ENCODE measurements around the gene IQSEC3.

Gene IQSEC3

DNA sequence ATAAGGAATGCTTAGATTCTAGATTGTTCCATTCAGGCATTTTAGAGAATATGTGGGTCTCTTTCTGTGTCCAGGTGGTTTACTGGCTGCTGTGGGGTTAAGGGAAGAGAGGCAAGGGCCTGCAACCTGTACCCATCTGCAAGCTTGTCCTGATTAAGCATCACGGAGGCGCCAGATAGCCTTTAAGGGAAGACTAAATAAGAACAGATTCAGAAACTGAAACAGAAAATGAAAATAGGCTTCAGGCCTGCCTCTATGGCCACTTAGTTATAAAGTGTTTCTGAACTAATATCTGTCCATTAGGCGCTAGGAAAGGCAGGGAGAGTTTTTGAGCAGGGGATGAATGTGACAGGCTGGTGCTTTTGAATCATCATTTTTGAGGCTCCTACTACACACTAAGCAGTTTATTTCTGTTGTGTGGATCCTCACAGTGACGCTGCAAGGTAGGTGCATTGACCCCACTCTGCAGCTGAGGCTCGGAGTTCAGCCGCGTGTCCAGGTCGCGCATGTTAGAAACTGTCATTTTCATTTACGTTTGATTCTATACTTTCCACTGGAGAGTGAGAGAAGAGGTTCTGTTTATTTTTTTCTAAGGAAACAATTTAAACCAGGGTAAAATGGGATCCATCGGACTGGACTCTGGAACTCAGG lies 100.0 kb downstream of the IQSEC3 start:
- no peak for DNase-seq

DNA sequence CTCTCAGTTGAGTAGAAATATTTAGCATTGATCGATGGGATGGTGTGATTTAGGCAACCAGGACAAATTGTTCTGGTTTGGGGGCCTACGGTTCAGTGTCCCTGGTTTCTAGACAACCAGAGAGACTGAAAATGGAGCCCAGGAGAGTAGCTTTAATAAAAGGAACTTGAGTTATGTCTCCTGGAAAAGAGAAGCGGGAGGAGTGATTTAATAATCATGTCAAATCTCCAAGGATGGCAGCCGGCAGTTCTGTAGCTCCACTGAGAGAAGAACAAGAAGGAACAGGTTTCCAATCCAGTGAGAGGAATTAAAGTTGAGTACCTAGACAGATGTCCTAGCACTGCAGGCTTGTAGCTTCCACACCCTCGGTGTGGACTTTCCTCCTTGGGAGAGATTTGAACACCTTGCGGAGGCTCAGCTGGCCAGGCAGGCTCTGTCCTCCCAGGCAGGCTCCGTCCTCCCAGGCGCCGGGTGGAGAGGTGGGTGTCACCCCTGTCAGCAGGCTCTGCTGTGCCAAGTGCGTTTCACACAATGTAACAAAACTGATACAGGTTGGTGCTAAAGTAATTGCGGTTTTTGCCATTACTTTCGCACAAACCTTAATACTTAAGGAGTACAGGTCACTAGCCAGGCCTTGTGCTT lies 101.5 kb downstream of the IQSEC3 start:
- DNase-seq: no peak

DNA sequence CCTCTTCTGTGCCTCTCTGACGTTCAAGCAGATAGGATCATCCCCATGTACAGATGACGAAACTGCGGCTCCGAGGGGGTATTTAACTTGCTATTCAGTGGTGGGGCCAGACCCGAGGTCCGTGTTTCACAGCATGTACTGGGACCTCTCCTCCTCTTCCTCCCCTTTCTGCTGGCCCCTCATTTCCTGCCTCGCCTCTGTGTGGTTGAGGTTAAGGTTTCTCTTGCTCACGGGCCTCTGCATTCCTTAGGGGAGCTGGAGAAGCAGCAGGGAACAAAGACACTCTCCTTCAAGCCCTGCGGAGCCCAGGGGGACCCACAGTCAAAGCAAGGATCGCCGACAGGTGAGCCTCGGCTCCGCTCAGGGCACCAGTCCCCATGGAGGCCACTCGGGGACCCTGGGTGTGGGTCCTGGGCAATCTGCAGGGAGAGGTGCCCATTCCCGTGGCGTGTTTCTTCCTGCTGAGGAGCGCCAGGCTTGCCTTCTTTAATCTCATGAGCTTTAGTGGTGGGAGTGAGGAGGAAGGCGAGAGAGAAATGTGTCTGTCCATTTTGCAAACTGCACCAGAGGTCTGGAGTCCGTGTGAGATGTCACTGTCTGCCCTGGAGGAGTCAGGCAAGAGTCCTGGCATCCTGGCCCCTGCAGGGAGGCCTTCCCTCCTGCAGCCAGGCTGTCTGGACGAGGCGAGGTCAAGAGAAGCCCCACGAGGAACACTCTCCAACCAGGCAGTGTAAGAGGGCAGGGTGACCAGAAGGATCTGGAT lies 102.4 kb downstream of the IQSEC3 start:
- DNase-seq: no peak

DNA sequence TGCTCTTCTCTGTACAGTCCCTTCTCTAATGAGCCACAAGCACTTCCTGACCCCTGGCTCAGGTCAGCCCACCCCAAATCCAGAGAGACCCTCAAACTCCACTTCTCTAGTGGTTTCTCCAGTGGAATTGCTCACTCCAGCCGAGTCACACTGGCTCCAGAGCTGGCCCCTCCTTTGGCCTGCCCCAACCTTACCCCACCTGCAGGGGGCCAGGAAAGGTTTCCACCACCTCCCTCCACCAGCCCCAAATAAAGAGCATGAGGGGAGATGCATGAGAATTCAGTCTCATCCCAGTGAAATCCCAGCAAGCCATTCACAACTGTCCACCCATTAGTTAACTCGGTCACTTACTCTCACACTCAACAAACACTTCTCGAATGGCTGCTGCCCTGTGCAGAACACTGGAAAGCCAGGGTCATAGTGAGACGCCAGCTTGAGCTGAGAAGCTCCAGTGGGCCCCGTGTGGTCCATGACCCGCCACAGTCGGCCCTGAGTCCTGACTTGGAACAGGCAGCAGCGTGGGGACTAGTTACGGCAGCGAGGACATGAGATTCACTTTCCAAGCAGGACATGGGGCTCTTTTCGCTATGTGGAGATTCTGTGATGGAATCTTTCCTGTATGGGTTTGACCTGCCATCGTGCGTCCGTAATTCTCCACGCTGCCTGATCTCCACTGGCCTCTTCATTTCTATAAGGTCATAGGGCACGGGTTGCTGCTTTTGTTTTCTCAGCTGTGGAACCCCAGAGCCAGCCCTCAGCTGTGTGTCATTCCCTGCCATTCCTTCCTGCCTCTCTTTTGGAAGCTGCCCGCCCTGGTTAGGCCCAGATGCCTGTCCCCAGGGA lies 103.2 kb downstream of the IQSEC3 start:
- DNase-seq: no peak

DNA sequence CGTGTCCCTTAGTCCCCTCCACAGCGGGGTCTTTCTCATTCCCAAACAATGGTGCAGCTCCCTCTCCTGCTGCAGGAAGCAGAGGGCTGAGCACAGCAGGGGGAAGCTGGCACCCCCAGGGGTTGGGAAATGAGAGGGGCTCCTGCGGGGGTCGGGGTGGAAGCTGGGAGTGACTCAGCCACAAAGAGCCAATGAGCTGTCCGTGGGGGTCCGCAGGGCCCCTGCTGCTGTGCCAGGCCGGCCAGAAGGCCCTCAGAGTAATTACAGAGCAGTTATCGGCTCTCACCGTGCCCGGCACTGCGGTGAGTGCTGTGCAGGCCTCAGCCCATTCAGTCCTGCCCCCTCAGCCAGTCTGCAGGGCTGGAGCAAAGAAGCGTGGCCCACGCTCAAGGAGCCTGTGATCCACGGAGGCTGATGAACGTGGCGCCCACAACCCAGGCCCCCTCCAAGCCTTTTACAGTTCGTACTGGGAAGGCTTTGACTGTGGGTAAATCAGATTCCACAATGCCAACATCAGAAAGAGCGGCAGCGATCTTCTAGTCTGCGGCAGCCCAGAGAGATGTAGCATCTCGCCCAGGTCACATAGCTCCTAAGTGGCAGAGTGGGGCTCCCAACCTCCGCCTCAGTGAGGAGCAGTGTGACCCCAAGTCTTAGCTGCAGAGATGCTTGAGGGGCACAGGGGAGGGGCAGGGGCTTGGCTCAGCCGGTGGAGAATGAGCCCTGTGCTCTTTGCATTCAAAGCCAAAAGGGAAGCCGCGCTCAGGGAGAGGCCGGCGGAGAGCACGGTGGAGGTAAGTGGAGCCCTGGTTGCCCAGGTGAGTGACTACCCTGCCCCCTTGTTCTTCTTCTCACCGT lies 104.0 kb downstream of the IQSEC3 start:
- DNase-seq: no peak

DNA sequence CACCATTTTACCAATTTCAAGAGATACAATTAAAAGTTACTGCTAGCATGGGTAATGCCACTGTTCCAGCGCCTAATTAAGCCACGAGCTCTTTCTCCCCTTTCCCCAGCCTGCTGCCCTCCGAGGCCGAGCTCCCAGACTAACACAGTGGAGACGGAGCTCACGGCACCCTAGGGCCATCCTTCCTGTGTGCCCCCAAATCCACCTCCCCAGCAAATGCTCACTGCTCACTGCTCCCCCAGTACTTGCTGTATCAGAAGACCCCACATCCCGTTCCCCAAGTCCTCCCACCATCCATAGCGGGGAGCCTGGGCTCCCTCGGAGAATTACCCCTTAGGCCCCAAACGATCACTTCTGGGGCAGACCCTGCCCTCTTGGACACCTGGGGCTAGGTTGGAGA lies 104.7 kb downstream of the IQSEC3 start:
- DNase-seq: no peak

DNA sequence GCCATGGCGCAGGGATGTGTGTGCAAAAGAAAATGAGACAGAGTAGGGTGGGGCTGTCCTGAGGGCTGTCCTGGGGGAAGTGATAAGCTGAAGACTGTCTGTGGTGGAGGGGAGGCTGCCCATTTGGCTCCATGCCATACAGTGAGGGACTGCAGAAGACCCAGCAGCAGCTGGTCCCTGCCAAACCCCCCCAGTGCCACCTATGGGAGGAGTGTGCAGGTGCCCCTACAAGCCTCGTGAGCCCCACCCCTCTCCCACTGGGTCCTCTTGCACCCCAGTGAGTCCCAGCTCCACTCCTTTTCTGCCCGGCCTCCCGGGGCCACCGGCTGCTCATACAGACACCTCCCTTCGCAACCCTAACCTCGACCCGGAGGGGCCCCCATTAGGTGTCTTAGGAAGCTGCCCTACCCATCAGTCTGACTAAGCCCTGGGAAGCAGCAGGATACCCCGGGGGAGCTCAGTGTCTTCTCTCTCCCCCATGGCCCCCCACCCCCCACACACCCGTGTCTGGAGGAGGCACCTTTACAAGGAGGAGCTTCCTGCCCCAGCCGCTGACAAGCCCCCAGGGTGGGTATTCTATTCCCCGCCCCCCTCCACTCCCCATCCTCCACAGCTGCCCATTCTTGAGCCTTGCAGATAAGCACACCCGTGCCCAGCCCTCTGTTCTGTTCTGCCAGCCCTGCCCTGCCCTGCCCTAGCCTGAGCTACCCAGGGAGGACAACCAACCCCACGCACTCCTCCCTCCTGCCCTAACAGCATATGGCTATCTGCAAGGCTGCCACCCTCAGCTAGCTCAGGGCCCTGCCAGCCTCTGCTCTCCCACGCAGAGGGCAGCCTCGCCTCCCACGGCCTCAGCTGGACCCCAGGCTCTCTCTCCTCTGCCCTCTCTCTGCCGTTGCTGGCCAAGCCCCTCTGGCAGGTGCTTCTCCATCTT lies 105.4 kb downstream of the IQSEC3 start:
- no peak for DNase-seq

DNA sequence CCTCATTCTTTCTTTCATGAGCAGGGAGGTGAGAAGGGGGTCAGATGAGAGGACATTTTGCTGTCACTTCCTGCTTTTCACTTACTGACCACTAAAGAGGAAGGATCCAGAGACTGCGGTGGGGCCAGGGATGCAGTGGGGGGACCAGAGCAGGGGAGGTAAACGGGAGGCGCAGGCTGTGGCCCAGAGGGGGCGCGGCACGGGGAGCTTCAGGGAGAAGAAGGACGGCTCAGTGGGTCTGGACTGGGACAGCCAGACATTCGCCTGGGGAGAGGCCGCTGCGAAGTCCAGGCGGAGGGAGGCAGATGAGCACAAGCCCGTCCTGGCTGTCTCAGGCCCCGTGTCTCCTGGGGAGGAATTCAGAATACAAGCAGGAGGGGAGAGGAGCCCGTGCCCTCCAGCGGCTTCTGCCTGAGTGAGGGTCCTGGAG lies 106.2 kb downstream of the IQSEC3 start:
- DNase-seq: no peak

DNA sequence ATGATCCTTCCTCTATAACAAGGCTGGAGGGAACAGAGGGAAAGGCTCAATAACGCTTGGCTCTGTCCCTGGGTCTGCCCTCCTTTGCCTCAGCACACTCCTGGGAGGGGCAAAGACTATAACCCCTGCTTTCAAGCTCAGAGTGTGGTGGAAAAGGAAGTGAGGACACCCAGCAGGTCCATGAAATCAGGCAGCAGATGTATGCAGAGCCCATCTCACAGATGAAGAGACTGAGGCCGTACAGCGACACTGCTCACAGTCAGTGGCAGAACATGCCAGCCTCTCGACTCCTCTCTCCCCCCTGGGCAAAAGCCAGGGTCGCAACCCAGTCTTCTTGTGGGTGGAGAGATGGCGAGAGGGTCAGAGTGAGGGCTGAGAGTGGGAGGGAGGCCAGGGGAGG lies 107.6 kb downstream of the IQSEC3 start:
- DNase-seq: no peak

DNA sequence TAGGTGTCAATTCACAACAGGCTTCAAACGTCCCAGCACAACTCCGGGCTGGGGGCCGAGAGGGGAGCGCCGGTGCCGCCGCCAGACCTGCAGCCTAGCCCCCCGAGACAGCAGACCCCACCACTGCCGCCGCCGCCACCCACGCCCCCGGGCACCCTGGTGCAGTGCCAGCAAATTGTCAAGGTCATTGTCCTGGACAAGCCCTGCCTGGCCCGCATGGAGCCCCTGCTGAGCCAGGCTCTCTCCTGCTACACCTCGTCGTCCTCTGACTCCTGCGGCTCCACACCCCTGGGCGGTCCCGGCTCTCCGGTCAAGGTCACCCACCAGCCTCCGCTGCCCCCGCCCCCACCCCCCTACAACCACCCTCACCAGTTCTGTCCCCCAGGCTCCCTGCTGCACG lies 108.0 kb downstream of the IQSEC3 start:
- no peak for DNase-seq

DNA sequence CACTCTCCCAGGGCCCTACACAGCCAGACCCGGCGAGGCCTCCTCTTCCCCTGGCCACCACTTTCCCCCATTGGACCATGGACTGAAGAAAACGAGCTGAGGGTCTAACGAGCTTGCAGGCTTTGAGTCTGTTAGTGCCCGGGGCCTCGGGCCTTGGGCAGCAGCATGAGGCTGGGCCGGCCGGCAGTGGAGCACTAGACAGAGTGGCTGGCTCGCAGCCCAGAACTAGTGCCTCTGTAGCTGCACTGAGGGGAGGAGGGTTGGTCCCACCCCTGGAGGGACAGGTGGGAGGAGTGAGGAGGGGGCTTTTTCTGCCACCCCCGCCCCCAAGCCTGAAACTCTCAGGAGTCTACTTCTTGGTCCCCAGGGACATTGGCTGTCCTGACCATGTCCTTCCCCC lies 108.7 kb downstream of the IQSEC3 start:
- no peak for DNase-seq

DNA sequence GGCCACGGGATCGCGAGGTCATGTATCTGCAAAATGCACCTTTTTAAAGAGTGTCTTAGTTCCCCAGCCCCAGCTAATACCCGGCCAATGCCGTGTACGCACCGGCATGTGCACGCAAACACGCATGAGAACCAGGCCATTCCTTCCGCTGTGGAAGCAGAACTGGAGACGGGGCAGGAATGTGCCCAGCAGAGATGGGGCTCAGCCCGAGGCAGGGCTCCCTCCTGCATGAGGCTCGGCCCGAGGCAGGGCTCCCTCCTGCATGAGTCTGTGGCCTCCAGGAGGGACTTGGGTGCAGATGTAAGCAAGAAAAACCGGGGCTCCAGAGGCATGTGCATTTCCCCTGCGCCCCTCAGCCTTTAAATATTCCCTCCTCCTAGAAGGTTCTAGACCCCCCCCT lies 109.2 kb downstream of the IQSEC3 start:
- DNase-seq: no peak

DNA sequence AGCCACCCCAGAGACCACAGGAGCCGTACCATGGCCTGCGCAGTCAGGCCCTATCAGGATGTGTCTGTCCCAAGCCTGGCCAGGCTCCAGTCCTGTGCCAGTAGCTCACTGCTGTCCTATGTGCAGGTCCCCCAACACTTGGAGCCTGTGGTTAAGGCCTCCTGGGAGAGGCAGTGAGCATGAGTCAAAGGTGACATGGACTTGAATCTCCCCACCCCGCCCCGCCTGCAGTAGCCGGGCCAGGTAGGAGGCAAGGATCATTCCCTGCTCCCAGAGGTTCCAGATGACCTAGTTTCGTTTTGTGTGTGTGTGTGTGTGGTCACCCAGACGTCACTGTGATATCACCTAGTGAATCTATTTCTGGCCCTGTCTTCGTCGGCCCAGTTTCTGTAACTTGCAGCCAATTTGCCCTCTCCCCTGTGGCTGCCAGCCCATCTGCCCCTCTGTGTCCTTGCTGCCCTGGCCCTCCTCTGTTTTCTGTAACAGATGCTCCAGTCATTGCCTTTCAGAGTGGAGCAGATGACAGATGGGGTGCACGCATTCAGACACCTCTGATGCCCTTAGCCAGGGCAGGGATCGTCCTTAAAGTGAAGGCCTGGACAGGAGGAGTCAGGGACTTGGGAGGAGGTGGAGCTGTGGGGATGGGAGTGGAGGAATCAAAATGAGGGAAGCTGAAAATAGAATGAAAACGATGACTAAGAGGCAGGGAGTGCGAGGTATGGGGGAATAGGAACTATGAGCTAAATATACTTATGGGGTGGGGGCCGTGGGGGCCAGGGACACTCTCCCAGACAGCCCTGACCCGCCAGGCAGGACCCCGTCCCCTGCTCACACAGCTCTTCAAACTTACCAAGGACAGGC lies 110.0 kb downstream of the IQSEC3 start:
- no peak for DNase-seq

DNA sequence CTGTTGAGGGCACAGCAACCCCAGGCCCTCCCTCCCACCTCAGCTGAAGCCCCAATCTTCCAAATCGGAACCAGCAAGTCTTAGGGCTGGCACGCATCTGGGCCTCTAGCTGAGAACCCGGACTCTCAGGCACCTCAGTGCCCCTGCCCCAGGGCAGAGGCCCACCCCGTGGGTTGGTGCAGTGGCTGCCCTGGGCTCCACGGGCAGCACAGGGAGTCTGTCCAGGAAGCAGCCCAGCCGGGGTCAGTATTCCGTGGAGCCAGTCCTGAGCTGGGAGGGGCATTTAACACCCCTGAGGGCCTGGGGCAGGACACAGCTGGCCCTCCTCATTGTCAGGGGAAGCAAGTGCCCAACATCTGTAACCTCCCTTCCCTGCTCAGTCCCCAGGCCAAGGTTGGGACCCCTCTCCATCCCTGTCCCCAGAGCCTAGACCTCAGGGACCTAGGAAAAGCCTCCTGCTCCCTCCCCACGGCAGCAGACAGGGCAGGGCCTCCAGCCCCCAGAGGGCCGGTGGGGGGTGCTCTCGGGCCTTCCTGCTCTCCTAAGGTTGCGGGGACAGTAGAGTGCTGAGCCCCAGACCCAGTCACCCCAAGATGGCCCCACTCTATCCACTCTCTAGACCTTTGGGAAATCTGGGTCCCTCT lies 110.9 kb downstream of the IQSEC3 start:
- no peak for DNase-seq

DNA sequence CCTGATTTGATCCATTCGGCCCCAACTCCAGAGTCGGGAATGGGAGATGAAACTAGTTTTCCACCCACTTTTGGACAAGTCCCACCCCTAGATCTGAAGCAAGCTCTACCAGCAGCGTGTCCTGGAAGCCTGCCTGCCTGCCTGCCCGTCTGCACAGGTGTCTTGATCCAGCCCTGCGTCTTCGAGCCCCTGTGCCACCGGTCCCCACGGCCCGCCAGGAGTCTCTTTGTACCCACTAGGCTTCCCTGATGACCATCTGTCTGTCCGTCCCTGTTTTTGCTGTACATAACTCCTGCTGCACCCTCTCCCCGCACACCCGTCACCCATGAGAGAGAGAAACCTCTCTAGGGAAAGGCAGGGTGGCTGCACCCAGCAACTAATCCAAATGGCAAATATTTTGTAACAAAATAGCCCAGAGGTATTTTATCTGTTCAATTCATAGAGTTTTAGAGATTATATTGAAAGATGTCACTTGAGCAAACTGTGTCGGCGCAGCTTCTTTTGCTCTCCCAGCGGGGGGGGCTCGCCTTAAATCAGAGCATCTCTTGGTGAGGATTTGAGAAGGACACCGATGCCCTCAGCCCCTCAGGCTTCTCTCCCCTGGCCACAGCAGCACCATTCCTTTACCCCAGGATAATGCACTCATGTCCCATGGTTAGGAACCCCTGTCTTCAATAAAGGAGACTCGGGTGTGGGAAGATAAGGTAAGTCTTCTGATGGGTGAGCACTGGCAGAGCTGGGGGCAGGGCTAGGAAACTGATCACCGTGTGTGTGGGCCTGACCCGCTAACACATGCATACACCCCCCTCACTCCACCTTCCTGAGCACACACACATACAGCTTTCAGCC lies 111.6 kb downstream of the IQSEC3 start:
- no peak for DNase-seq

DNA sequence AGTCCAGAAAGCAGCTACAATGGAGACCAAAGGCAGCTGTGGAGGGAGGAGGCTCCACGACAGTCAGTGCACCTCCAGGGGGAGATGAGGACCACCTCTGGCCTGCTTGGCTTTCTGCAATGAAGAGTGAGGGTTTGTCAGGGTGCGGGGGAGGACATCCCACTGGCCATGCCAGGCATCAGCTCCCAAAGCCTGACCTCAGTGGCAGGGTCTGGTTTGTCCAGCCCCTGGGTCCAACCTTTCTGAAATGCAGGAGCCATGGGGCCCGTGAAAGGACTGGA lies 112.2 kb downstream of the IQSEC3 start:
- no peak for DNase-seq

DNA sequence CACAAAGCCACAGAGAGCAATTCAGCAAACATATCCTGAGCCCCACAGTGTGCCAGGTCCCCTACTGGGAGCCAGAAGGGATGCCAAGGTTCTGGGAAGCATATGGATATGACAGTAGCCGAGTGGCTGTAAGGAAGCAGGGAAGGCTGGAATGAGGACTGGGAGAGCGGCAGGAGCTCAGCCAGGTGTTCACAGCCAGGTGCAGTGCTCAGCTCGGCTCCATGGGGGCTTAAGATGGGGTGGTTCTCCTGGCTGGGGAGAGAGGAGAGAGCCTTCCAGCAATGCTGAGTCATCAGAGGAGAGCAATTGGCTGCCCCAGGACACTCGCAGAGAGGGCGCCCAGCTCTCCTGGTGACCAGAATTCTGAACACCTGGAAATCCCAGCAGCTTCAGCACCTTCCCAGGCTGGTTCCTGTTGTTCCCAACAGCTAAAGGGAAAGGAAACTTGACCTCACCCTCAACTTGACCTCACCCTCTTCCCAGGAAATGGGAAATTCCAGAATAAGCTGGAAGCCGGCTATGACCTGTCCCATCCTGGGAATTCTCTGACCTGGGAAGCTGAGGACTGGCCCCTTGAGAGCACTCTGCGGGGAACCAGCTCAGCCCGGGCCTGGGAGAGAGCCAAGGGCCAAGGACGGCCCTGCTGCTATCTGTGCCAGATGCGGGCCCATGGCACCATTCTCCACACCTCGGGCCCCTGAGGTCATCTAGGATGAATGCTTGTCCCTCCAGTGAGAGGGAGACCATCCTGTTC lies 112.7 kb downstream of the IQSEC3 start:
- DNase-seq: no peak

DNA sequence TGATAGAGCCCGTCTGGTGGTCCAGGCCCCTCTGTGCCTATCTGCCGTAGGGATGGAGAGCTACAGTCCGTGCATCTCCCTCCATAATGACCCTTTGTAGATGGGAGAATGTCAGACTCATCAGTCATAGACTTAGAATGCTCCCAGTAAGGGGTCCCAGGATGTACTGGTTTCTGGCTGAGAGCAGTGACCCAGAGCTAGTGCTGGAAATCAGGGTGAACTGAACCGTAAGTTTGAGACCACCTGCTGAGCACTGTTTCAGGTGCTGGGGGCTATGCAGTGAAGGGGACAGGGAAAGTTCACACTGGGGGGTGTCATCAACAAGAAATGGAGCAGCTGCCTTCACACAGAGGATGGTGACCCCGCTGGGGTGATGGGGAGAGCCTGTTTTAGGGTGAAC lies 113.3 kb downstream of the IQSEC3 start:
- no peak for DNase-seq
